Measurements from ENCODE around the gene RDH16. TPM values are rescaled to one million over a fixed set of nuclear protein-coding genes. Genes with fewer than 3 reads are reported as not detected.
"Not testable (repeated sequence)": the region's sequence is repeated elsewhere in the genome, so short reads cannot be mapped to it uniquely, and the experiment has no call there.

RDH16 gene
- total RNA-seq, 4 donors from 2014 or later: 0.84 to 4.7 (median 1.0) TPM

- intact Hi-C loops (cut with DNase I; ENCODE audit: low total_unique reads): loop anchor here (5.0 kb wide), 1 partner anchor 230 kb away; no protein-coding TSS in a partner anchor
- DNase-seq (ENCODE audit: low spot score in 2 of 2): peak in 1 of 2 donors; percentile 54
- no peak overlapping the region for H3K4me3 ChIP-seq (ENCODE audit: low read depth, poor library complexity, severe bottlenecking)
- TF ChIP-seq CTCF (IDR thresholded peaks at IDR 0.05) (no peak), POLR2A (IDR thresholded peaks at IDR 0.05) (no peak)
These were observed 29.6 kb upstream of the RDH16 start for GRCh38 chr12:56987011-56987410.

GRCh38 chr12:56985714-56986113 lies 28.3 kb upstream of the RDH16 start:
- not testable (repeated sequence) for H3K4me3 ChIP-seq (ENCODE audit: low read depth, poor library complexity, severe bottlenecking)
- DNase-seq (ENCODE audit: low spot score in 2 of 2): peak in 1 of 2 donors; percentile 83
- intact Hi-C loops (cut with DNase I; ENCODE audit: low total_unique reads): loop anchor here (5.0 kb wide), 1 partner anchor 228 kb away; no protein-coding TSS in a partner anchor
- whole genome bisulfite sequencing, 2 donors: 45 to 59% methylated on average over 5 of the region's 6 CpGs

GRCh38 chr12:56983386-56983785 lies 26.0 kb upstream of the RDH16 start:
- intact Hi-C loops (cut with DNase I; ENCODE audit: low total_unique reads): no loop called here
- WGBS, 2 donors: 98 to 99% methylated on average over 4 of the region's 4 CpGs
- TF ChIP-seq CTCF (IDR thresholded peaks at IDR 0.05): no peak
- no peak for TF ChIP-seq POLR2A (IDR thresholded peaks at IDR 0.05)
- H3K4me3 ChIP-seq (ENCODE audit: low read depth, poor library complexity, severe bottlenecking): no peak overlapping the region
- DNase-seq (ENCODE audit: low spot score in 2 of 2): no peak

- WGBS, 2 donors: 86 to 94% methylated on average over 2 to 3 of the region's 3 CpGs
- DNase-seq (ENCODE audit: low spot score in 2 of 2); H3K4me3 ChIP-seq (ENCODE audit: low read depth, poor library complexity, severe bottlenecking); intact Hi-C loops (cut with DNase I; ENCODE audit: low total_unique reads): not testable (repeated sequence)
These were observed 25.3 kb upstream of the RDH16 start for GRCh38 chr12:56982578-56983236.

- intact Hi-C loops (cut with DNase I; ENCODE audit: low total_unique reads): no loop called here
- no peak overlapping the region for H3K4me3 ChIP-seq (ENCODE audit: low read depth, poor library complexity, severe bottlenecking)
- no peak for TF ChIP-seq POLR2A (IDR thresholded peaks at IDR 0.05)
- TF ChIP-seq CTCF (IDR thresholded peaks at IDR 0.05): no peak
- 88 to 98% methylated on average over 4 of the region's 4 CpGs for WGBS, 2 donors
- no peak for DNase-seq (ENCODE audit: low spot score in 2 of 2)
These were observed 23.6 kb upstream of the RDH16 start for GRCh38 chr12:56980941-56981530.

GRCh38 chr12:56980268-56980667 lies 22.9 kb upstream of the RDH16 start:
- DNase-seq (ENCODE audit: low spot score in 2 of 2): no peak
- WGBS, 2 donors: 73 to 79% methylated on average over 6 of the region's 6 CpGs
- no peak overlapping the region for H3K4me3 ChIP-seq (ENCODE audit: low read depth, poor library complexity, severe bottlenecking)
- no peak for TF ChIP-seq POLR2A (IDR thresholded peaks at IDR 0.05)
- no peak for TF ChIP-seq CTCF (IDR thresholded peaks at IDR 0.05)
- intact Hi-C loops (cut with DNase I; ENCODE audit: low total_unique reads): no loop called here

- no peak overlapping the region for H3K4me3 ChIP-seq (ENCODE audit: low read depth, poor library complexity, severe bottlenecking)
- intact Hi-C loops (cut with DNase I; ENCODE audit: low total_unique reads): no loop called here
- WGBS, 2 donors: 97 to 100% methylated on average over 3 of the region's 3 CpGs
- DNase-seq (ENCODE audit: low spot score in 2 of 2): no peak
- TF ChIP-seq CTCF (IDR thresholded peaks at IDR 0.05) (no peak), POLR2A (IDR thresholded peaks at IDR 0.05) (no peak)
These were observed 22.2 kb upstream of the RDH16 start for GRCh38 chr12:56979628-56980027.

Measured in lower leg skin (tissue), 4 donors.